ENCODE measurements around the gene FOXL2. TPM values are rescaled to one million over a fixed set of nuclear protein-coding genes. Genes with fewer than 3 reads are reported as not detected.

Gene FOXL2
- total RNA-seq, 4 donors from 2014 or later, result not detected

DNA sequence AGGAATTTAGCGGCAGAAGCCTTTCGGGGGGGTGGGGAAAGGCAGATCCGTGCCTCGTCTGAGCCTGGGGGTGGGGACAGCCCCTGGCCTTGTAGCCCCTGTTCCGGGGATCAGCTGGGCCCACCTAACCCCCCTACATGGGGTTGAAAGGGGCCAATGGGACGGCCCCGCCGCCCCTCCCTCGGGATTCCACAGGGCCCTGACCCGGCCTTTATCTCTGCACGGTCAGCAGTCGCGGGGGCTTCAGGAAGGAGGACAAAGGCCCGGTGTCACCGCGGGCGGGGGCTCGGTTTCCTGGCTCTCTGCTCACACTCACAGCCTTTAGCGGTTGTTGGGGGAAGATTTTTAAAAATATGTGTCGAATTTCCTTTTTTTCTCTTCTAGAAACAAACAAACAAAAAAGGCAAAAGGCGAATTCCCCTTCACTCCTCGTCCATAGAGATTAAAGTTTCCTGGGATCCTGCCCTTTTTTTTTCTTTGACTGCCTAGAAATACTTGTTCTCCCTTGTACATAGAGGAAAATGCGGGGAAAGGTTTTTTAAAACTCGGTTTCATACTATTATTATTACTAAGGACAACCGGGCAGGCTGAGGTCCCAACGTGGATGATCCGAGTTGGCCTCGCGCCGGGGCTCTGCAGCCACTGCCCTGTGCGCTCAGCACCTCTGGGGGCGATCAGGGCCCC is 7.9 kb downstream of the FOXL2 start:
- no peak overlapping the region for H3K27ac ChIP-seq
- no peaks in the 10 kb centered on the region for H3K36me3 ChIP-seq
- H3K4me3 ChIP-seq, result no peak overlapping the region
- 13 to 15% methylated on average over 13 to 32 of the region's 32 CpGs for WGBS, 2 donors (ENCODE audit: low coverage in 1 of 2)
- H3K27me3 ChIP-seq, result peaks cover 100% of the 10 kb centered on the region
- DNase-seq, result no peak
- intact Hi-C loops (cut with DNase I; ENCODE audit: low total_unique reads) (no loop called here), in situ Hi-C loops (cut with MboI; ENCODE audit: low pct_ligation_motif_present in 1 of 4, low pct_unique_long_range_greater_than_20kb in 1 of 4, low sequenced_read_pairs in 3 of 4) (loop anchor here (10.0 to 25.0 kb wide), 5 partner anchors 344 to 527 kb away; partner anchors contain the start of genes MRPS22 (in 2 of the 4) and CEP70 (in 1 of the 4))
- no peak for TF ChIP-seq EP300 (IDR thresholded peaks at IDR 0.05; ENCODE audit: low read depth)
- TF ChIP-seq, protein P1, sequence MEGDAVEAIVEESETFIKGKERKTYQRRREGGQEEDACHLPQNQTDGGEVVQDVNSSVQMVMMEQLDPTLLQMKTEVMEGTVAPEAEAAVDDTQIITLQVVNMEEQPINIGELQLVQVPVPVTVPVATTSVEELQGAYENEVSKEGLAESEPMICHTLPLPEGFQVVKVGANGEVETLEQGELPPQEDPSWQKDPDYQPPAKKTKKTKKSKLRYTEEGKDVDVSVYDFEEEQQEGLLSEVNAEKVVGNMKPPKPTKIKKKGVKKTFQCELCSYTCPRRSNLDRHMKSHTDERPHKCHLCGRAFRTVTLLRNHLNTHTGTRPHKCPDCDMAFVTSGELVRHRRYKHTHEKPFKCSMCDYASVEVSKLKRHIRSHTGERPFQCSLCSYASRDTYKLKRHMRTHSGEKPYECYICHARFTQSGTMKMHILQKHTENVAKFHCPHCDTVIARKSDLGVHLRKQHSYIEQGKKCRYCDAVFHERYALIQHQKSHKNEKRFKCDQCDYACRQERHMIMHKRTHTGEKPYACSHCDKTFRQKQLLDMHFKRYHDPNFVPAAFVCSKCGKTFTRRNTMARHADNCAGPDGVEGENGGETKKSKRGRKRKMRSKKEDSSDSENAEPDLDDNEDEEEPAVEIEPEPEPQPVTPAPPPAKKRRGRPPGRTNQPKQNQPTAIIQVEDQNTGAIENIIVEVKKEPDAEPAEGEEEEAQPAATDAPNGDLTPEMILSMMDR (IDR thresholded peaks at IDR 0.05), result no peak
- TF ChIP-seq POLR2A (IDR thresholded peaks at IDR 0.05), result no peak
- H3K4me1 ChIP-seq, result peaks cover 16 to 48% (median 31%) of the 10 kb centered on the region in 4 donors
- no peaks in the 10 kb centered on the region for H3K9me3 ChIP-seq

DNA sequence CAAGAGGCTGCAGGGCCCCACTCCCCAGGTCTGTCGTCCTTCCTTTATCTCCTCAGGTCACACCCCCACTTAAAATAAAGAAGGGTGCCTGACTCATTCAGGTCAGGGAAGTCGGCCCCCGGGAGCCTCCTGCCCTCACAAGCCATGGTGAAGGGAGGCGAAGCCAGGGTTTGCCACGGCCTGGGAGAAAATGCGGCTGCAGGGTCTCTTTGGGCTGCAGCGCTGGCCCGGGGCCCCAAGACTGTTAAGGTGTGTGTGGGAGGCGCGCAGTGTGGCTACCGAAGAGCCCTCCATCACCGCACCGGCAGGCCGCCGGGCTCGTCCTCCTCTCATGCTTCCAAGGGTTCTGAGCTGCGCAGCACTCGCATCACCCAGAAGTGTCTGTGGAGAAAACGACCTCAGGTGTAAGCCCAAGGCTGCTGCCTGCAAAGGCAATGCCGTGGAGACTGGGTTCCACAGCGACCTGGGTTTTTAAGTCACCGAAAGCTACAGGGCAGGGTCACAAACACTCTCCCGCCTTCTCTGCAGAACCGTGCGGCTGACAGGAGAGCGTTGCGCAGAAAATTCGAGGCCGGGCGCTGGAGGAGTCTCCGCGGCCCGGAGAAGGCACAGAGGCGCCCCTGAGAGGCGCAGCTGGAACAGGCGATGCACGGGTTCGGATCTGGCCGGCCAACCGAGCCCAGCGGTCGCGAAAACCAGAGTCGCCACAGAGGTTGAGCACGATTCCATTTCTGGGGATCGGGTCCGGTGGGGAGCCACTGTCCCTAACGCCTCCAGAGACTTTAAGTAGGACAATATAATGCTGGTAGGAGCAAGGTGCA is 8.7 kb downstream of the FOXL2 start:
- Histone ChIP-seq H3K36me3 (no peaks in the 10 kb centered on the region), H3K27me3 (peaks cover 95% of the 10 kb centered on the region), H3K4me1 (peaks cover 16 to 44% (median 31%) of the 10 kb centered on the region in 4 donors), H3K9me3 (no peaks in the 10 kb centered on the region), H3K4me3 (no peak overlapping the region), H3K27ac (no peak overlapping the region)
- no peak for DNase-seq
- intact Hi-C loops (cut with DNase I; ENCODE audit: low total_unique reads) (no loop called here), in situ Hi-C loops (cut with MboI; ENCODE audit: low pct_ligation_motif_present in 1 of 4, low pct_unique_long_range_greater_than_20kb in 1 of 4, low sequenced_read_pairs in 3 of 4) (loop anchor here (10.0 to 25.0 kb wide), 5 partner anchors 343 to 526 kb away; partner anchors contain the start of genes MRPS22 (in 2 of the 4) and CEP70 (in 1 of the 4))
- WGBS, 2 donors (ENCODE audit: low coverage in 1 of 2), result 8% methylated on average over 40 of the region's 48 CpGs; no CpG with 5 or more reads in 1 of the 2 donors
- TF ChIP-seq POLR2A (IDR thresholded peaks at IDR 0.05) (no peak), POLR2AphosphoS5 (IDR thresholded peaks at IDR 0.05) (no peak)
- TF ChIP-seq, protein P1 (IDR thresholded peaks at IDR 0.05), result no peak

DNA sequence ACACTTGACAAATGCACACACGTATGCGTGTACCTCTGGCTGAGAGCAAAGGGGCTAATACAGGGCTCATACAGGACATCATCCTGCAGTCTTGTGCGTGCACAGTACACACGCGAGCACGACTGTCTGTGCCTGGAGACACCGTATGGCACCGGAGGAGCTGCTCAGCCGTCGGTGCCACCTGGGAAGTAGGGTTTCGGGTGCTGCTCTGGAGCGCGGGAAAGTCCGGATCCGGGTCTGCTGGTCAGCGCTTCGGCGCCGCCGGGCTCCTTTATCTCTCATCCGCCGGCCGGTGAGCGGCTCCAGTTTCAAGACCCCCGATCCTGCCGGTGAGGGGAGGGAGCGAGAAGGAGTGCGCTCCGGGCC is 9.3 kb downstream of the FOXL2 start:
- TF ChIP-seq EP300 (IDR thresholded peaks at IDR 0.05; ENCODE audit: low read depth) (no peak), POLR2AphosphoS5 (IDR thresholded peaks at IDR 0.05) (no peak), POLR2A (IDR thresholded peaks at IDR 0.05) (no peak)
- TF ChIP-seq, protein P1 (IDR thresholded peaks at IDR 0.05), result no peak
- peaks cover 16 to 44% (median 31%) of the 10 kb centered on the region in 4 donors for H3K4me1 ChIP-seq
- in situ Hi-C loops (cut with MboI; ENCODE audit: low pct_ligation_motif_present in 1 of 4, low pct_unique_long_range_greater_than_20kb in 1 of 4, low sequenced_read_pairs in 3 of 4) (loop anchor here (10.0 to 25.0 kb wide), 5 partner anchors 343 to 525 kb away; partner anchors contain the start of genes MRPS22 (in 2 of the 4) and CEP70 (in 1 of the 4)), intact Hi-C loops (cut with DNase I; ENCODE audit: low total_unique reads) (no loop called here)
- no peaks in the 10 kb centered on the region for H3K36me3 ChIP-seq
- H3K27ac ChIP-seq, result no peak overlapping the region
- H3K27me3 ChIP-seq, result peaks cover 91% of the 10 kb centered on the region
- no peak for DNase-seq
- WGBS, 2 donors (ENCODE audit: low coverage in 1 of 2), result 9% methylated on average over 27 of the region's 29 CpGs; no CpG with 5 or more reads in 1 of the 2 donors
- H3K4me3 ChIP-seq, result no peak overlapping the region
- H3K9me3 ChIP-seq, result no peaks in the 10 kb centered on the region
